ENCODE data around the gene ABHD16A.

ABHD16A gene

GRCh38 chr6:31687860-31688693, 15.0 kb downstream of the ABHD16A start:
- DNase-seq (ENCODE audit: low read depth in 2 of 2), result no peak
- TF ChIP-seq CTCF (IDR thresholded peaks at IDR 0.05; ENCODE audit: low read depth, low read length), result no peak
- H3K4me3 ChIP-seq (replicated peaks in 1 of 2; ENCODE audit: low read depth in 2 of 2, low read length in 2 of 2), result no peak overlapping the region

GRCh38 chr6:31687321-31687720, 15.8 kb downstream of the ABHD16A start:
- H3K4me3 ChIP-seq (replicated peaks in 1 of 2; ENCODE audit: low read depth in 2 of 2, low read length in 2 of 2), result no peak overlapping the region
- no peak for TF ChIP-seq CTCF (IDR thresholded peaks at IDR 0.05; ENCODE audit: low read depth, low read length)
- DNase-seq (ENCODE audit: low read depth in 2 of 2), result no peak

- no peak for DNase-seq (ENCODE audit: low read depth in 2 of 2)
- TF ChIP-seq CTCF (IDR thresholded peaks at IDR 0.05; ENCODE audit: low read depth, low read length), result no peak
- no peak overlapping the region for H3K4me3 ChIP-seq (replicated peaks in 1 of 2; ENCODE audit: low read depth in 2 of 2, low read length in 2 of 2)
These were observed 16.6 kb downstream of the ABHD16A start for GRCh38 chr6:31686483-31686882.

- H3K4me3 ChIP-seq (replicated peaks in 1 of 2; ENCODE audit: low read depth in 2 of 2, low read length in 2 of 2), result no peak overlapping the region
- no peak for TF ChIP-seq CTCF (IDR thresholded peaks at IDR 0.05; ENCODE audit: low read depth, low read length)
- DNase-seq (ENCODE audit: low read depth in 2 of 2), result no peak
These were observed 19.5 kb downstream of the ABHD16A start for GRCh38 chr6:31683591-31683990.

GRCh38 chr6:31681135-31681671, 21.9 kb downstream of the ABHD16A start:
- peak in 1 of 2 donors; percentile 36 for DNase-seq (ENCODE audit: low read depth in 2 of 2)
- H3K4me3 ChIP-seq (replicated peaks in 1 of 2; ENCODE audit: low read depth in 2 of 2, low read length in 2 of 2), result peak overlapping the region; percentile 44 to 54
- TF ChIP-seq CTCF (IDR thresholded peaks at IDR 0.05; ENCODE audit: low read depth, low read length), result peak; percentile 30

GRCh38 chr6:31680226-31681134, 22.6 kb downstream of the ABHD16A start, which contains the start of gene LY6G5C:
Gene LY6G5C, minus strand, starts transcription at chr6:31681067. Its CDS starts 694 bp downstream, at chr6:31680373.
- DNase-seq (ENCODE audit: low read depth in 2 of 2), result peak; percentile 92 to 95
- peak within 1 kb of the TSS; percentile 44 to 54 for H3K4me3 ChIP-seq (replicated peaks in 1 of 2; ENCODE audit: low read depth in 2 of 2, low read length in 2 of 2)
- TF ChIP-seq CTCF (IDR thresholded peaks at IDR 0.05; ENCODE audit: low read depth, low read length), result peak; percentile 79

All from cardiac fibroblast (primary cell).